T-helper 2 cell (primary cell): ENCODE data around the gene NBEAL2.

ENCODE experiments used
- DNase-seq, 5 experiments: peaks; one replicate each; pipeline versions ENCODE4 v3.0.0 to v3.0.0-alpha.2; 2012 to 2022

The NBEAL2 gene

DNA sequence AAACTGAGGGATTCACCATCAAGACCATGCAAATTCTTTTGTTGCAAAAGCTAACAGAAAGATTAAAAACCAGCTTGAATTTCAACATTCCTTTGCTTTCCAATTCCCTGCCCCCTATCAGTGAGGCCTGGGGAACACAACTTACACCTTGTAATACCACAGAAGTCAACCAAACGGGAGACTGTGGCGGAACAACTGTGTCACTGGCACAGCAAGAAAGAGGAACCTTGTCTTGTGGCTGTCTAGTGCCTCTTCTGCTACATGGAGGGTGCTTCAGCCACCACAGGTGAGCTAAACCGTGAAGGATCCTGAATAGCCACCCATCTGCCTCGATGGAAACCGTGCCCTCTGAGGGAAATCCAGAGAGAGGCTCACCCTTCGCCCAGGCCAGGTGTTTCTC, 14.3 kb upstream of the NBEAL2 start:
- DNase-seq = no peak

DNA sequence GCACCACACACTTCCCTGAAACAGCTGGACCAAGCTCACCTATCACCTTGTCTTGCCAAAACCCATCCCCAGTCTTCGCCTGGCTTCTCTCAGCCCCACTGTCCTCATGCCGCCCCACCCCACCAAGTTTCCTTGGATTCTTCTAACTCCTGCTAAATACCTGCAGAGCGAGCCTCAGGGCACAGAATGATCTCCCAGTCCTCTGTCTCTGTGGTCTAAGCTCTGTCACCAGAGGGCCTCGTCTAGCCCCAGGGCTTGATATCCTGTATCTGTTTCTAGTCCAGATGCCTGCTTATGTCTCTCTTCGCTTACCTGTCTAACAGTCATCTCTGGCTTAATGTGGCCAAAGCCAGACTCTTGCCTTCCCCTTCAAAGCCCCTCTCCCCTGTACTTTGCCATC, 12.7 kb upstream of the NBEAL2 start:
- no peak for DNase-seq

DNA sequence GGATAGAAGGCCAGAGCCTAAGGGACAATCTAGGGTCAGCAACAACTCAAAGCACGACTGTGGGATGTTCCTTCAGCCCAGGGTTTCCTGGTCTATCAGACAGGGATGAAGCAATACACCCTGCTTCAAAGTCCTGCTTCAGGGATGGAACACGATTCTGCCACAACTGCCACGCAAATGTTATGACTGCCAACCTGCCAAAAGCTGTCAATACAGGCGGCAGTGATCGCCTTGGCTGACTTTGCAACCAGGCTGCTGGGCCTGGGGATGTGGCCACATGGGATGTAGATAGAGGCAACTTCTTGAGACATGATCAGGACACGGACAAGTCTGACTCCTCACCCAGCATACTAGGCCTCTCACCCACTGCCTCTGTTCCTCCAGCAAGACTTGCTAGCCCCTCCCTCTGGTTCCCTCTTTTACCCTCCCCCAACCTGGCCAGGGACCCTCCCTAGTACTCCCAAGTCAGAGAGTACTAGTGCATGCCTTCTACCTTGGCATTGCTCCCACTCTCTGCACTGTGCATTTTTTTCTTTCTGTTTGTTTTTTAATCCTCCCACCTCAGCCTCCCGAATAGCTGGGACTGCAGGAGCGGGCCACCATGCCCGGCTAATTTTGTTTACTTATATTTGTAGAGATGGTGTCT, 10.6 kb upstream of the NBEAL2 start:
- no peak for DNase-seq

DNA sequence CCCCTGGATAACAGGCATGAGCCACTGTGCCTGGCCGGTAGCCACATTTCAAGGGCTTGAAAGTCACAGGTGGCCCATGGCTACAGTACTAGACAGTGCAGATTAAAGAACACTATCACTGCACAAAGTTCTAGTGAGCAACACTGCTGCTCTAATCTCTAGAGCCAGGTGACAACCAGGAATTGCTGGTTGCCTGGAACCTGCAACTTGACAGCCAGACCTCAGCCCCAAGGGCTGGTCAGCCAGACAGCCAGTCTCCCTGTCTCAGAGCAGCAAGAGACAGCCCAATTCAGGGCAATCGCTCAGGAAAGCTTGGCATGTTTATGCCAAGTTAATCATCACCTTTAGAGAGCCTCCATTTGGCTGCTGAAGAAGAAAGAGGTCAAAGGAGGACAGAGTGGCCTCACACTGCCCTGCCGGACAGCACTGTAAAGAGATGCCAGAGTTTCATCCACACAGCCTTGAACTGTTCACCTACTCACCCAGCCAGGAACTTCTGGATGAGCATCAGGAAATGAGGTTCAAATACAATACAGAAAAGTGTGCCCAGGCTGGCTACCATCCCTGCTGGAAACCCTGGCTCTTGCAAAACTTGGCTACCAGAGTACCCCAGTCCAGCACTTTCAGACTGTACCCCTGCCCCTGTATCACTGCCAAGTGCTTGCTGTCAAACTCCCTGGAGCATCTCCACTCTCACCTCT, 8.9 kb upstream of the NBEAL2 start:
- DNase-seq = no peak

DNA sequence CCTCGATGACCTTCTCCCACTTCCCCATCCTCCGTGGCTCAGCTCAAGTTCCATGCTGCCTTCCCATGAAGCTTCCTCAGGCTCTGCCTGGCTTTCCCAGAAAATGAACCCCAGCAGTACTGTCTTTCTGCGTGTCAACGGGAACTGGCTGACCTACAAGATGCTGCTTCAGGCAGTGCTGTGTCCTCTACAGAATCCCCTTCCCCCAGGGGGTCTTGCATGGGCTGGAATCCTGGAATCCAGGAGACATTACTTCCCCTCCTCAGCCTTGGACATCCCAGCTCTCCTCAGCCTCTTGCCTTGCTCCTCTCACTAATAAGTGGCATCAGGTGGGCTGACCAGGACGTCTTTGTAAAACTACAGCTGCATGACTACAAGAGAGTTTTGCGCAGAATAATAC, 8.3 kb upstream of the NBEAL2 start:
- DNase-seq = no peak

DNA sequence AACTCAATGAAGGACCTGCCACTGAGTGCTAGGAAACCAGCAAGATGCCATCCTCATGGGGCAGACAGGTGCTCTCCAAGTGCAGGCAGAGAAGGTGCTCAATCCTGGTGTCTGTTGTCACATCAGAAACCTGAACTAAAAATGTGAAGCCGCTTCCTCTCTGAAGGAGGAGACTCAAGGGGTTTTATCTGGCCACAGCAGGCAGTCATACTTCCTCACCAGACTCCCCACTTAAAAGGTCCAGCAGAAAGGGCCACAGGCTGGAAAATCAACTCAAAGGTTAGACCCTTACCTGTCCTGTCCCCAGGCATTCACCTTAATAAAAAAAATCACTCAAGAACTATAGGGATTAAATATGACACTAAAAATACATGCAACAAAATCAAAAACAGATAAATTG, 7.7 kb upstream of the NBEAL2 start:
- DNase-seq = peak in 1 of 5 experiments; percentile 56

DNA sequence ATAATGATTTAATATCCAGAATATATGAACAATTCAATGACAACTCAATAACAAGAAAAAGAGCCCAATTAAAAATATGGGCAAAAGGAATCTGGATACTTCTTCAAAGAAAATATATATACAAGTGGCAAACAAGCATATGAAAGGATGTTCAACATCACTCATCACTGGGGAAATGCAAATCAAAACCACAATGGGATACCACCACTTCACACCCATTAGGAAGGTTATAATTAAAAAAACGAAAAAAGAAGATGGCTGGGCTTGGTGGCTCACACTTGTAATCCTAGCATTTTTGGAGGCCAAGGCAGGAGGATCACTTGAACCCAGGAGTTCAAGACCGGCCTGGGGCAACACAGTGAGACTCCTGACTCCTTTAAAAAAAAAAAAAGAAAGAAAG, 7.1 kb upstream of the NBEAL2 start:
- DNase-seq = peak in 2 of 5 experiments; percentile 44 to 57

DNA sequence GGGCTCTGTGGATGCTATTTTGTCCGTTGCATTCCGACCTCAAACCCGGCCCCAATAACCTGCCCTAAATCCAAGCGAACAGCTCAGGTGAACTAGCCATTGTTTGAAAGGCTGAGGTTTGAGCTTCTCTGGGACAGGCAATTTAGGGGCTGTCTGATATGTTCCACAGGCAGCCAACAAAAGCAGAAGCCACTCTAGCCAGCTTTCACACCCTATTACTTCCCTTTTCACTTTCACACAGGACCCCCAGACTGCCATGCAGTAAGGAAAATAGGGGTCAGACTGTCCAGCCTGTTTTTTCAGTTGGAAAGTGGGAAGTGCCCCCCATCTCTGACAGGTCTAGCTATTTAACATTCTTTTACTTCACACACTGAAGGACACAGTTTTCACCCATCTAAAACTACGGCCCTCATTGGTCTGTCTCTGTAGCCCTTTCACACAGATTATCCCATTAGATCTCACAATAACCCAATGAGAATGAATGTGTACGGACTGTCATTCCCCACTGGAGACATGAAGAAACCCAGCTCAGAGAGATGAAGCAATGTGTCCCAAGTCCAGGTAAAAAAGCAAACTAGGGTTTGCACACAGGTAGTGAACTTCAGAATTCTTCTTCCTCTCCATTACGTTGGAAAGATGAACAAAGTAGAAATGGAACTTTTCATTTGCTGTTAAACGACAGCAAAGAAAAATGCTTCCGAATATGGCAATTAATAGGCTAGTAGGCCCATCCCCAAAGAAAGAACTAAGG, 4.9 kb upstream of the NBEAL2 start:
- DNase-seq = no peak

DNA sequence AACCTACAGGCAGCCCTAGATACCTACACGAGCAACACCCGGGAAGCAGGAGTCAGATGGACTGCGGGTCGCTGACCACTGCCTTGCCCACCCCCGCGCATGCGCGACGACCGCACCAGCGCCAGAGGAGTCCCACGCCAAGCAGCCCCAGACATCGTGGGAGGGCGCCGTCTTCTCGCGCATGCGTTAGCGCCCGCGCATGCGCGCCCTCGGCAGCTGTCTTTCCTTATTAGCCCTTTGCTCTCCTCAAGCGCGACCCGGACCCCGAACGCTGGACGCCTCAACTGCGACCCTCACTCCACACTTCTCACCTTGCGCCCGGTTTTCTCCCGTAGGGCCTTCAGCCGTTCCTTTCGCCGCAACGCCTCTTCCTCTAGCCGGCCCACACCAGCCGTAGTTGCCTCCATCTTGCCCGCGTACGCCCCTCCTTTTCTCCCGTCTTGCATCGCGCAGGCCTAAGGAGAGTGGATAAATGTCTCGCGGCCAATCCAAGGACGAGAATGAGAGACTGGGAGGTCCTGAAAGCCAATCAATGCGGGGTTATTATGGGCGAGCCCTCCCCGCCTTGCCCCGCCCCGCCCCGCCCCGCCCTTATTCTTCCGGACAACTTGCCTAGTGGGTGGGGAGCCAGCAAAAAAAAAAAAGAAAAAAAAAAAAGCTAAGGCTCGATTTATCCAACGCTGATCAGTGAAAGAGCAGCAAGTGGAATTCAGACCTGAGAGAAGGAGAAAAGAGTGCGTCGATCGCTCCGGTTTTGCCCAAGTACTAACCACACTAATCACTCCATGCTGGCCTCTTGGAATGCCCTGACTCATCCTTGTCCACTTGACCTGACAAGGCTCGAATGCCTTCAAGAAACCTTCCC, 2.9 kb upstream of the NBEAL2 start, which contains the start of gene CCDC12:
Gene CCDC12, minus strand, starts transcription at position 420 of the 865 bp plus-strand sequence. Its CDS starts 13 bp downstream, at position 407.
- peak; percentile 79 to 99 (median 91) for DNase-seq

DNA sequence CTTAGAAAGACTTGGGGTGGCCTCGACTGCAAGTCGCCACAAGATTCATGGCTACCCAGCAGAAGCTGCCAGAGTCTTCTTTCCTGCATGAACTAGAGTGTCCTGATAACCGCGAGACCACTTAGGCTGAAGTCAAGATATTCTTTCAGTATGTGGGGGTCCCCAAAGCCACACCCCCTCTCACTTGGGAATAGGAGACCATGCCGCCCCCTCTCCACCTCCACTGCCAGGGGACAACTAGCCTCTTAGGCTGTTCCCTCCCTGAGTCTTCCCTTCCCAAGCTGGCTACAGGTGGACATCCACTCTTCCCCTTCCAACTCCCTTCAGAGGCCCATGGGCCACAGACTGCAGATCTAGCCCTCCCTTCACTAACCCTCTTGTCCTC, 1.7 kb upstream of the NBEAL2 start:
- DNase-seq = no peak

DNA sequence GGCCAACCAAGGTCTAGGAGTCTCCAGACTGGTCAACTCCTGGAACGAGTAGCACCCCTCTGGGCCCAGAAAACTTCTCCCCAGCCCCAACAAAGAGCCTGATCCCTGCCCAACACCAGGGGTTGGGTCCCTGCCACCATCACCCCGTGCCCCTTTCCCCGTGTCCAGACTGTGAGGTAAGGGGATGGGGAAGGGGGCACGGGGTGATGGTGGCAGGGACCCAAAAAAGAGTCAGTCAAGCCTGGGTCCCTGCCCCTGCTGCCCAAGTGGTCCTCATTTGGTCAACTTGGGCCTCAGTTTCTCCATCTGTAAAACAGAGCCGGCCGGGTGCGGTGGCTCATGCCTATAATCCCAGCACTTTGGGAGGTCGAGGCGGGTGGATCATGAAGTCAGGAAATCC, 1.1 kb upstream of the NBEAL2 start:
- DNase-seq = no peak

DNA sequence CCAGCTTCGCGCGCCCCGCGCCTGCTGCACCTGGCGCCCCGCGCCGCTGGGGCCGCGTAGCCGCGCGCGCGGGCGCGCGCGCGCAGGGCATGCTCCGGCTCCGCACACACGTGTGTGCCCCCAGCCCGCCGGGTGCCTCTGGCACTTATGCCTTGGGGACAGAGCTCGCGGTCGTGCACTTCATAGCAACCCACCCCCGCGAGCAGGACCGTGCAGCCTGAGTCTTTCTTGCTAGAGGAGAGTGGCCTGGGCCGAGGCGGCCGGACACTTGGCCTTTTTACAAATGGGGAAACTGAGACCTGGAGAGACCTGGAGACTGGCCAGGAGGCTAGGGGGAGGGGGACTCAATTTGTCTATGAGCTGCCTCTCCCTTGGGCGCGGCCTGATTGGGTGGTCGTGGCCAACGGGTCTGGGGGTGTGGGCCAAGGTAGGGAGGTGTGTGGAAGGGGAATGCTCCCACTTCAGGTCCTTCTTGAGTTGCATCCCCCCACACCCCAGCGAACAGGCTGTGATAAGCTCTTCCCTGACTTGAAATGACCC, 562 bp downstream of the NBEAL2 start:
- no peak for DNase-seq

DNA sequence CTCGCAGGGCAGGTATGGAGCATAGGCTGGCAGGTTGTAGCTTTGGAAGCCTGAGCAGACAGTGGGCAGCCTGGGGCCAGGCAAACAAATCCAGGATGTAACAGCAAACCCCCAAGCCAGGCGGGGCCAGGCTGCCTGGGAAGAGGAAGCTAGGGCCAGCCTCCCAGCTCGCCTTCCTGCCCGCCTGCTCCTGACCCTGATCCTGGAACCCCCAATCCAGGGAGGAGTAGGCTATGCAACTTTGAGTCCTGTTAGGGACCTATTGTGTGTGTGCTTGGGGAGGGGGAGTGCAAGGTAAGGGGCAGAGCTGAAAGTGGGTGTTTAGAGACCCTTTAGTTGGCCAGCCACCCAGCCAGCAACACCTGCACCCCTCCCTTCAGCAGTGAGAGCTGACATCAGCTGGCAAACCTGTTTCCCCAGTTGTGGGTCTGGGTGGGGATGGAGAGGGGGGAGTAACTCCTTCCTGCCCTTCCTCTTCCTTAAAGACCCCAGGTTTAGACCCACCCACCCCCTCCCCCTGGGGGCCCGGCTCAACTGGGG, 2.5 kb downstream of the NBEAL2 start:
- DNase-seq = no peak

DNA sequence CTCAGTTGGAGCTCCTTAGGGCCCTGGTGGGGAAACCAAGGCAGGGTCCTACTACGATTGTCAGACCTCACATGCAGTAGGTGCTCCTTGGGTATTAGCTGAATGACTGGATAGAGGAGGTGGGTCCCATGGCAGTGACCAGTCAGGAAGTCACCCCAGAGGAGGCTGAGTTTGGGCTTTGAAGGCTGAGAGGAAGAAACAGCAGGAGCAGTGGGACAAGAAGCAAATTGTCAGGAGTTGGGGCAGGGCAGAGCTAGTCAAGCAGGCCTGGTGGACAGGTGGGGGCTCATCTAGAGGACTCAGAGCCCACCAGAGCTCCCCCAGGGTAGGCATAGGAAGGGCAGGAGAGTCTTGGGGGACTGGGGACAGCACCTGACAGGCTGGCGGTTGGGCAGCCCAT, 3.1 kb downstream of the NBEAL2 start:
- DNase-seq = no peak

DNA sequence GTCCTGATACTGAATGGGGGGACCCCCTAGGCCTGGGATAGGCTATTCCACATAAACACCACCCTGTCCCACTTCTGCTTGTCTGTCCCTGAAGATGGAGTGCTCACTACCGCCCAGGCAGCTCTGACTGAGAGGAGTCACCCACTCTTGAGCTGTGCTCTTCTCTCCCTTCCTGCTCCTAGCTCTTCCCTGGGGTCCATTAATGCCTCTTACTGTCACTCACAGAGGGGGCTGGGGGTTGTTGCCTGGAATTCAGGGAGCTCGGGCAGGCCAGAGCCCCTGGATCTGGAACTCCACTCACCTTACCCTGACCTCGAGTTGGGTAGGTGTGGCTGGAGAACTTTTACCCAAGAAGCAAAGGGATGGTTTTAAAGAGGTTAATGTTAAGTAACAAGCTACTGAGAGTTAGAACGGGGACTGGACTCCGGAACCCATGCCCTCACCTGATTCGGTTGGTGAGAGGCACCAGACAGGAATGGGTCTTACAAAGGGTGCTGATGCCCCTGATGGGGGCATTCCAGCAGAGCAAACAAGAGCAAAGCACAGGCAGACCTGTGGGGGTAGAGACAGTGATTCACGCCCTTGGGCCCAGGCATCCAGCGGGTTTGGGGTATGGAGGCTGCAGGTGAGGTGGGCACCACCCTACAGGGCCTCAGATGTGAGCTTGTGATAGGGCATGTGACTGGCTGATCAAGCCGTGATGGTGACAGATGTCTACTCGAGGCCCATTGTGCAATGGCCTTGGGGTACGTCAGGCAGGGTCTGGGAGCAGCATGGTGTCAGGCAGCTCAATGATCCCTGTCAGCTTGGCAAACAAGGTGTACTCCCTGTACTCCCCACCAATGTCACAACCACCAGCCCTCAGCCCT, 5.4 kb downstream of the NBEAL2 start:
- no peak for DNase-seq

DNA sequence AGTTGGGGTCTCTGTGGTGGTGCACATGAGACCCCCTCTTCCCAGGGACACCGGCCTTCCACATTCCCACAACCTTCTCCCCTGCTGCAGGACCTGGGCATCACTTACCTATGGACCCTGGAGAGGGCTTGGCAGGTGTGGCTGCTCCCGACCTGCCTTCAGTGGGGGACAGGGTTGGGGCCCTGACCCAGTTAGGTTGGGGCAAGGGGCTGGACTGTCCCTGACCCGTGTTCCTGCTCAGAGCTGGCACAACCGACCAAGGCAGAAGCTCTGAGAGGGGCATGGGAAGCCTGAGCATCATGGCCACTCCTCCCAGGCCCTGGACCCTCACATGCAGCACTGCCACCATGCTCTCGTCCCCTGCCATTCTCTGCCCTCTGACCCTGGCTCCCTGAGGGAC, 6.1 kb downstream of the NBEAL2 start:
- DNase-seq = no peak

DNA sequence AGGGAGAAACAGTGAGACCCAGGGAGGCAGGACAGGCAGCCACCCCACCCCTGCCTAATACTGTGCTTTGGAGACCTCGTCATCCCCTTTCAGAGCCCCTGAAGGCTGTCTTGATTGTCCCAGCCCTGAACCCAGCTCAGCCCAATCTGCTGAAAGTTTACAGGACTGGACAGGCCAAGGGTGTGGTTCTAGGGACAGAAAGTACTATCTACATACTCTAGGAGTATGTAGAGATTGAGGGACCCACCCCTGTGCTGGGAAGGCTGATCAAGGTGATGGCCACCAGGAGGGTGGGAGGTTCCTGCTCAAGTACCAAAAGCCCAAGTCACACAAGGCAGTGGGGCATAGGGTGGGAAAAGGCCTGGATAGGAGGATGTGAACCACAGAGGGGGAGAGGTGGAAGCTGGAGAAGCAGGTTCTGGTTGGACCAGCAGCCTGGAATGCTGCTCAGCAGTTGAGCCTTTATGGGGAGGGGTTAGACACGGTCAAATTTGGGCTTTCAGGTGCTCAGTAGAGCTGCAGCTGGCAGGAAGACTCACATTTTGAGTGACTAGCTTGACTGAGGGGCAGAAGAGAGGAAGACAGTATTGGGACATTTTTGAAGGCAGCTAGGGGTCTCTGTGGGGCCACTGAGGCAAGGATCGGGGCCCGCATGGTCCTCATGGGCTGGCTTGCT, 6.7 kb downstream of the NBEAL2 start:
- DNase-seq = no peak

DNA sequence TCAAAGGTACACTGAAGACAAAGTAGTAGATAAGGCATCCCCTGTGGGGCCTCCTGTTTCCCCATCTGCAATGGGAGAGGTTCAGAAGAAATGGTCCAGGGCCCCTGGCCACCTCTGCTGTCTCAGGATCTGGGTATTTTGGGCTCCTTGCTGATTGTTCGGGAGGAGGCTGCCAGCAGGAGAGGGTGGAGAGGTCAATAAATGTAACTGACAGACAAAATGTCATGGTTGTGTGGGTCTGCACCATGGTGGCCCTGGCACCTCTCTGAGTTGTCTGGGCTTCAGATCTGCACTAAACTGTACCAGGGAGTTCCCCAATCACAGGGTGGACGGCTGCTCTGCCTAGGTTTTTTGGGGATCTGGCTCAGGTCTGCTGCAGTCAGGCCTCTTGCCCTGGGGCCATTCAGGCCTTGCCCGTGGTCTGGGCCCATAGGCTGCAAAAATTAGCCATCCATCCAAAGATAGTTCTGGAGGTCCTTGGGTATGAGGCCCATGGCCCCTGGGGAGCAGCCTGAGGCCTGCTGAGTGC, 7.4 kb downstream of the NBEAL2 start:
- DNase-seq = no peak

DNA sequence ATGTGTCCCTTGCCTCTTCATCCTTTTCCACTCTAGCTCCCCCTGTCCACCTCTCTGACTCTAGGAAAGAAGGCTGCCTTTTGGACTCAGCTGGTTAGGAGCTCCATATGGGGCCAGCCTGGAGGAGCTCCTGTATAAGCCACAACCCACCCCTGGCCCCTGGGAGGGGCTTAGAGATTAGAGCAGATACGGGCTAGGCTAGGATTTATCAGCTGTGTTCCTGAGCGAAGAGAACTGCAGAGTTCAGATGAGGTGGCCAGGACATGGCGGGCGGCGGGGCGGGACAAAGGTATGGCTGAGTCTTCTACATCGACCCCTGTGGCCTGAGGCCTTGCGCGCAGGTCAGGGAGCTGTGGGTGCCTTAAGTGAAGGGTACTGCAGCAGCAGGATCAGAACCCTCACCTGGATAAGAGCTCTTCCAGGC, 7.9 kb downstream of the NBEAL2 start:
- DNase-seq = no peak

DNA sequence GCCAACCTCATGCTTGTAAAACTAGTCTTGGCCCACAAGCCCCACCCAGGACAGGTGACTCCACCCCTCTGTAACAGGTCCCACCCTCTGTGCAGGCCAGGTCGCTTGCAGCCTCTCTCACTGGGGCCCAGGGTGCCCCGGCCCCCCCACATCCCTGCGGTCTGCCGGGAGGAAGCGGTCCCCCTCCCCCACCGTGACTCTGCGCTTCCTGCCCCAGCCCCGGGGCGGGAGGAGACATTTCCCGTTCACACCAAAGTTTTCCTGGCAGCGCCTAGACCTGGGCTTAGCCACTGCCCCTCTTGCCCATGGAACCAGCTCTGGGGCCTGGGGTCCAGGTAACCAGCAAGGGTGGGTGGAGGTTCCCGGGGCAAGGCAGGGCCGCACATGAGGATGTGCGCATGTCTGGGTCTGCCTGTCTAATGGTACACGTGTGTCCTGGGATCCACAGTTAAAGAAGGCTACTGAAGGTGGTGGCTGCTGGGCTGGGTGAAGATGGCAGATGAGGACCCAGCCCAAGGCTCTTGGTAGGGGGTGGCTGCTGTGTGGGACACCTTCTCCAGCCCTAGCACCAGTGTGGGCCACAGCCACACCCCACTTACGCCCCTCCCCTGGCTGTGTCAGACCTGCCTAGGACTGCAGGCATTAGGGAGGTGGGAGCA, 8.4 kb downstream of the NBEAL2 start:
- peak; percentile 72 to 97 (median 86) for DNase-seq
